B cell (primary cell): ENCODE results near the gene CCR3.

Experiments
- EZH2 ChIP-seq: IDR thresholded peaks from 2 replicates; pipeline ENCODE4 v1.6.1; 2012; ENCODE audit warnings: borderline replicate concordance, low read depth, mild to moderate bottlenecking, moderate library complexity, low read length; ENCODE audit not compliant: insufficient read depth, poor library complexity, severe bottlenecking
- TF ChIP-seq, protein P1 (sequence below): fragments of 200-600 bp; IDR thresholded peaks from one replicate; pipeline ENCODE4 v1.8.0; 2022; ENCODE audit warnings: antibody characterized with exemption, mild to moderate bottlenecking

DNA sequence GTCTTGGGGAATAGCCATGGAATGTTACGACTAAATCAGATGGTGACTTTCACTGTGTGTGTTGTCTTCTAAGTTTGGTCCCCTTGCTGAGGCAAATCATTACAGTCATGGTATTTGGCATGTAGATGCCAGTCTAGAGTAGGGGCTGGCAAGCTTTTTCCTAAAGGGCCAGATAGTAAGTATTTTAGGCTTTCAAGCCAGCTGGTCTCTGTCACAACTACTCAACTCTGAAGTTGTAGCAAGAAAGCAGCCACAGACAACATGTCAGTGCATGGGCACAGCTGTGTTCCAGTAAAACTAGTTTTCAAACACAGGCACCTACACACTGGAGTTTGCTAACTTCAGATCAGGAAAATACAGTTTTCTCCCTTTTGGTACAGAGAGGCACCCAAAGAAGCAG lies 39.3 kb downstream of the CCR3 start:
- TF ChIP-seq, protein P1, sequence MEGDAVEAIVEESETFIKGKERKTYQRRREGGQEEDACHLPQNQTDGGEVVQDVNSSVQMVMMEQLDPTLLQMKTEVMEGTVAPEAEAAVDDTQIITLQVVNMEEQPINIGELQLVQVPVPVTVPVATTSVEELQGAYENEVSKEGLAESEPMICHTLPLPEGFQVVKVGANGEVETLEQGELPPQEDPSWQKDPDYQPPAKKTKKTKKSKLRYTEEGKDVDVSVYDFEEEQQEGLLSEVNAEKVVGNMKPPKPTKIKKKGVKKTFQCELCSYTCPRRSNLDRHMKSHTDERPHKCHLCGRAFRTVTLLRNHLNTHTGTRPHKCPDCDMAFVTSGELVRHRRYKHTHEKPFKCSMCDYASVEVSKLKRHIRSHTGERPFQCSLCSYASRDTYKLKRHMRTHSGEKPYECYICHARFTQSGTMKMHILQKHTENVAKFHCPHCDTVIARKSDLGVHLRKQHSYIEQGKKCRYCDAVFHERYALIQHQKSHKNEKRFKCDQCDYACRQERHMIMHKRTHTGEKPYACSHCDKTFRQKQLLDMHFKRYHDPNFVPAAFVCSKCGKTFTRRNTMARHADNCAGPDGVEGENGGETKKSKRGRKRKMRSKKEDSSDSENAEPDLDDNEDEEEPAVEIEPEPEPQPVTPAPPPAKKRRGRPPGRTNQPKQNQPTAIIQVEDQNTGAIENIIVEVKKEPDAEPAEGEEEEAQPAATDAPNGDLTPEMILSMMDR: no peak
- no peak for TF ChIP-seq EZH2
